OCI-LY7 (cell line): Measurements from ENCODE around the gene CHADL. TPM values are rescaled to one million over a fixed set of nuclear protein-coding genes. Genes with fewer than 3 reads are reported as not detected.
A peak's percentile ranks its signal among the peaks of the same experiment; 100 is the strongest.

Experiments
- BruUV-seq: library from RNA; stranded (reverse); fragments of 400-500 nt; replicated peaks from 2 replicates; lab custom pipeline; 2021; lab: Mats Ljungman, UMichigan
- CTCF ChIA-PET: fragments of 300-600 bp; sonication (Branson Sonifier 250); formaldehyde crosslinking; loops from one replicate; lab custom pipeline; 2022; ENCODE audit warnings: antibody characterized with exemption; ENCODE audit not compliant: unreplicated experiment; lab: Charles Lee
- POLR2A ChIA-PET: fragments of 300-600 bp; sonication (Branson Sonifier 250); formaldehyde crosslinking; loops from one replicate; lab custom pipeline; 2022; ENCODE audit warnings: antibody characterized with exemption; lab: Charles Lee
- DNase-seq: peaks from one replicate; pipeline ENCODE4 v3.0.0-alpha.2; 2015; ENCODE audit warnings: low spot score
- H2AFZ ChIP-seq: fragments of 200-600 bp; sonication (generic), shearing (Covaris generic); 2 replicates; pipeline ENCODE4 v1.6.1; 2014; ENCODE audit warnings: mild to moderate bottlenecking, antibody characterized with exemption, low read length, moderate library complexity
- H3K27ac ChIP-seq: fragments of 200-600 bp; sonication (generic); 2 replicates; pipeline ENCODE4 v1.5.1; 2014; ENCODE audit warnings: mixed run types, low read depth, mild to moderate bottlenecking, moderate library complexity, low read length, inconsistent platforms; ENCODE audit not compliant: poor library complexity, severe bottlenecking
- H3K36me3 ChIP-seq: fragments of 200-600 bp; sonication (generic); 2 replicates; pipeline ENCODE4 v1.6.1; 2014; ENCODE audit warnings: mild to moderate bottlenecking, antibody characterized with exemption, low read length, moderate library complexity, mixed read lengths; ENCODE audit not compliant: insufficient read depth
- H3K4me1 ChIP-seq: fragments of 200-600 bp; sonication (generic); 2 replicates; pipeline ENCODE4 v1.5.1; 2014; ENCODE audit warnings: mild to moderate bottlenecking, low read length; ENCODE audit not compliant: insufficient read depth, poor library complexity, severe bottlenecking
- H3K4me2 ChIP-seq: fragments of 200-600 bp; sonication (generic); 2 replicates; pipeline ENCODE4 v1.6.1; 2014; ENCODE audit warnings: mild to moderate bottlenecking, low read length
- H3K4me3 ChIP-seq: fragments of 200-600 bp; sonication (generic); 2 replicates; pipeline ENCODE4 v1.5.1; 2014; ENCODE audit warnings: mild to moderate bottlenecking, low read depth, low read length; ENCODE audit not compliant: poor library complexity, severe bottlenecking
- H3K79me2 ChIP-seq: fragments of 200-600 bp; sonication (generic); 2 replicates; pipeline ENCODE4 v1.6.1; 2016; ENCODE audit warnings: low read depth, mild to moderate bottlenecking, low read length, moderate library complexity, mixed read lengths; ENCODE audit not compliant: insufficient read depth
- H3K9me2 ChIP-seq: fragments of 200-600 bp; sonication (generic); 2 replicates; pipeline ENCODE4 v1.6.1; 2016; ENCODE audit warnings: mild to moderate bottlenecking, low read length, mixed read lengths; ENCODE audit not compliant: insufficient read depth
- H3K9me3 ChIP-seq: fragments of 200-600 bp; sonication (generic); 2 replicates; pipeline ENCODE4 v1.6.1; 2014; ENCODE audit warnings: mild to moderate bottlenecking, mixed run types, low read length, mixed read lengths
- H4K20me1 ChIP-seq: fragments of 200-600 bp; sonication (generic); 2 replicates; pipeline ENCODE4 v1.6.1; 2014; ENCODE audit warnings: mild to moderate bottlenecking, antibody characterized with exemption, low read length, moderate library complexity, mixed read lengths; ENCODE audit not compliant: insufficient read depth
- CTCF ChIP-seq: fragments of 200-600 bp; sonication (generic); conservative IDR thresholded peaks from 2 replicates; pipeline ENCODE4 v1.5.1; 2014; ENCODE audit warnings: mild to moderate bottlenecking, antibody characterized with exemption, low read length, moderate library complexity, mixed read lengths
- EZH2phosphoT487 ChIP-seq: fragments of 200-600 bp; sonication (generic); IDR thresholded peaks from 2 replicates; pipeline ENCODE4 v1.6.1; 2018; ENCODE audit warnings: low read depth, borderline replicate concordance, mild to moderate bottlenecking, mixed run types, antibody characterized with exemption, low read length, moderate library complexity, mixed read lengths
- intact Hi-C: fragments of 100-400 bp; cut with micrococcal nuclease; formaldehyde crosslinking; loops from one replicate; pipeline ENCODE4 v1.10.0; 2022; ENCODE audit not compliant: unreplicated experiment
- total RNA-seq, 2 experiments: library from RNA; depleted of rRNA in 1 of 2; stranded (reverse); fragments of >200 nt in 1 of 2; shearing (Covaris generic) in 1 of 2; gene quantifications; 2 replicates each; pipeline ENCODE4 v1.2.3, GENCODE V29; 2014 to 2022

CHADL gene
- total RNA-seq, 2 experiments from 2014 or later = 0.42 to 0.60 TPM

- CTCF ChIA-PET = no interaction called here
- intact Hi-C loops = loop anchor here (2.0 kb wide), 1 partner anchor 341 kb away; the partner anchor contains the start of genes ST13 and XPNPEP3
- H3K27ac ChIP-seq = no peak overlapping the region
Measured at GRCh38 chr22:41197038-41197972, 43.4 kb downstream of the CHADL start.

GRCh38 chr22:41193829-41194228 is 46.9 kb downstream of the CHADL start:
- no peak for DNase-seq
- Histone ChIP-seq H3K79me2 (no peaks in the 10 kb centered on the region), H3K9me2 (no peaks in the 10 kb centered on the region), H3K4me2 (no peak overlapping the region), H3K4me3 (no peak overlapping the region), H4K20me1 (no peaks in the 10 kb centered on the region), H3K27ac (no peak overlapping the region), H3K9me3 (no peaks in the 10 kb centered on the region), H2AFZ (no peak overlapping the region), H3K4me1 (peaks cover 13% of the 10 kb centered on the region), H3K36me3 (no peaks in the 10 kb centered on the region)
- CTCF ChIA-PET = no interaction called here
- intact Hi-C loops = no loop called here
- POLR2A ChIA-PET = no interaction called here
- TF ChIP-seq CTCF (no peak), EZH2phosphoT487 (no peak)
- no TSS peak for BruUV-seq

More at GRCh38 chr22:41197038-41197972, 43.4 kb downstream of the CHADL start:
- Histone ChIP-seq H3K9me3 (no peaks in the 10 kb centered on the region), H3K4me1 (peaks cover 13% of the 10 kb centered on the region), H3K79me2 (no peaks in the 10 kb centered on the region), H2AFZ (peak overlapping the region; percentile 83), H3K4me2 (peak overlapping the region; percentile 90), H3K36me3 (no peaks in the 10 kb centered on the region), H3K4me3 (peak overlapping the region; percentile 78), H3K9me2 (no peaks in the 10 kb centered on the region), H4K20me1 (no peaks in the 10 kb centered on the region)
- POLR2A ChIA-PET = no interaction called here
- 0 out of 2 replicates have a peak, but pooled peaks have one; percentile 43 for TF ChIP-seq CTCF
- TF ChIP-seq EZH2phosphoT487 = no peak
- DNase-seq = peak; percentile 88
- BruUV-seq = no TSS peak
